Keratinocyte (primary cell): ENCODE measurements around the gene GPANK1. TPM values are rescaled to one million over a fixed set of nuclear protein-coding genes. Genes with fewer than 3 reads are reported as not detected.

Experiments used
- DNase-seq: peaks from one replicate; pipeline ENCODE4 v3.0.0-alpha.2; 2011; ENCODE audit warnings: low read depth, missing footprints, low spot score
- FAIRE-seq: peaks from 2 replicates; lab custom pipeline; 2011; peaks lifted over from hg19 to GRCh38; lab: Jason Lieb, UNC
- H2AFZ ChIP-seq: 2 replicates; pipeline ENCODE4 v1.6.0; 2012; ENCODE audit warnings: low read length, control low read depth, inconsistent platforms; ENCODE audit not compliant: control insufficient read depth
- H3K27ac ChIP-seq: 2 replicates; pipeline ENCODE4 v1.5.1; 2011; ENCODE audit warnings: low read length; ENCODE audit not compliant: control insufficient read depth, insufficient read depth
- H3K27me3 ChIP-seq: 3 replicates; pipeline ENCODE4 v1.6.0; 2011; ENCODE audit warnings: low read length; ENCODE audit not compliant: control insufficient read depth, insufficient read depth; ENCODE audit errors: extremely low read depth
- H3K36me3 ChIP-seq, 2 experiments: 2 replicates in 1 of 2; 3 replicates in 1 of 2; pipeline ENCODE4 v1.5.1; 2011; ENCODE audit warnings: low read length in 2 of 2, mild to moderate bottlenecking in 1 of 2; ENCODE audit not compliant: control insufficient read depth in 2 of 2, insufficient read depth in 2 of 2; ENCODE audit errors: extremely low read depth in 1 of 2
- H3K4me1 ChIP-seq: 3 replicates; pipeline ENCODE4 v1.5.1; 2011; ENCODE audit warnings: low read length; ENCODE audit not compliant: control insufficient read depth, insufficient read depth; ENCODE audit errors: extremely low read depth
- H3K4me2 ChIP-seq: 3 replicates; pipeline ENCODE4 v1.6.0; 2011; ENCODE audit warnings: low read depth, low read length; ENCODE audit not compliant: control insufficient read depth, insufficient read depth; ENCODE audit errors: extremely low read depth
- H3K4me3 ChIP-seq, 3 experiments: fragments of 200-600 bp in 1 of 3; sonication (generic) in 1 of 3; 2 replicates in 2 of 3; 3 replicates in 1 of 3; pipeline ENCODE4 v1.5.1; 2011 to 2016; ENCODE audit warnings: low read length in 3 of 3, mild to moderate bottlenecking in 3 of 3, control low read depth in 2 of 3, inconsistent platforms in 1 of 3, low read depth in 1 of 3, mixed read lengths in 1 of 3, mixed run types in 1 of 3, moderate library complexity in 1 of 3; ENCODE audit not compliant: control insufficient read depth in 2 of 3, insufficient read depth in 2 of 3; ENCODE audit errors: extremely low read depth in 1 of 3
- H3K79me2 ChIP-seq: 2 replicates; pipeline ENCODE4 v1.6.0; 2012; ENCODE audit warnings: low read length; ENCODE audit not compliant: control insufficient read depth, insufficient read depth
- H3K9ac ChIP-seq: 3 replicates; pipeline ENCODE4 v1.6.0; 2011; ENCODE audit warnings: low read length; ENCODE audit not compliant: control insufficient read depth, insufficient read depth; ENCODE audit errors: extremely low read depth
- H3K9me1 ChIP-seq: 3 replicates; pipeline ENCODE4 v1.6.0; 2011; ENCODE audit warnings: low read length; ENCODE audit not compliant: control insufficient read depth, insufficient read depth; ENCODE audit errors: extremely low read depth
- H3K9me3 ChIP-seq: 2 replicates; pipeline ENCODE4 v1.5.1; 2012; ENCODE audit warnings: low read depth, low read length; ENCODE audit not compliant: control insufficient read depth
- H4K20me1 ChIP-seq: 3 replicates; pipeline ENCODE4 v1.6.0; 2011; ENCODE audit warnings: low read length; ENCODE audit not compliant: control insufficient read depth, insufficient read depth; ENCODE audit errors: extremely low read depth
- EZH2 ChIP-seq: IDR thresholded peaks from one replicate; pipeline ENCODE4 v1.6.1; 2012; ENCODE audit warnings: inconsistent platforms, mild to moderate bottlenecking, low read length, moderate library complexity
- dilution Hi-C: fragments of 300-500 bp; cut with MboI; formaldehyde crosslinking; loops from one replicate; pipeline ENCODE4 v1.7.0; 2020; ENCODE audit warnings: low sequenced_read_pairs; ENCODE audit not compliant: extremely low pct_ligation_motif_present
- polyA plus RNA-seq, 5 experiments: library from polyadenylated mRNA; depleted of rRNA in 3 of 5; stranded (reverse) in 3 of 5; stranded (forward) in 1 of 5; unstranded in 1 of 5; fragments of >200 nt; gene quantifications; 1 replicate in 1 of 5; 2 replicates in 3 of 5; 3 replicates in 1 of 5; pipeline versions ENCODE4 v1.2.1 to v1.2.3, GENCODE V29; 2011 to 2012; ENCODE audit warnings: missing spikeins in 2 of 5, low read depth in 1 of 5, low replicate concordance in 1 of 5
- TF ChIP-seq, protein P1 (sequence below), 3 experiments: IDR thresholded peaks in 1 of 3; conservative IDR thresholded peaks in 1 of 3; optimal IDR thresholded peaks in 1 of 3; 2 replicates in 2 of 3; 3 replicates in 1 of 3; pipeline versions ENCODE3 to v1.5.1; 2011; ENCODE audit warnings: low read length in 3 of 3, mild to moderate bottlenecking in 3 of 3, moderate library complexity in 2 of 3, control low read depth in 1 of 3, inconsistent platforms in 1 of 3; ENCODE audit not compliant: insufficient read depth in 2 of 3; ENCODE audit errors: extremely low read depth in 1 of 3

Gene GPANK1
- polyA plus RNA-seq, 1 donor (not counting 4 experiments of a cell fraction or from before 2014, with no cell fraction given) = 10.0 TPM

DNA sequence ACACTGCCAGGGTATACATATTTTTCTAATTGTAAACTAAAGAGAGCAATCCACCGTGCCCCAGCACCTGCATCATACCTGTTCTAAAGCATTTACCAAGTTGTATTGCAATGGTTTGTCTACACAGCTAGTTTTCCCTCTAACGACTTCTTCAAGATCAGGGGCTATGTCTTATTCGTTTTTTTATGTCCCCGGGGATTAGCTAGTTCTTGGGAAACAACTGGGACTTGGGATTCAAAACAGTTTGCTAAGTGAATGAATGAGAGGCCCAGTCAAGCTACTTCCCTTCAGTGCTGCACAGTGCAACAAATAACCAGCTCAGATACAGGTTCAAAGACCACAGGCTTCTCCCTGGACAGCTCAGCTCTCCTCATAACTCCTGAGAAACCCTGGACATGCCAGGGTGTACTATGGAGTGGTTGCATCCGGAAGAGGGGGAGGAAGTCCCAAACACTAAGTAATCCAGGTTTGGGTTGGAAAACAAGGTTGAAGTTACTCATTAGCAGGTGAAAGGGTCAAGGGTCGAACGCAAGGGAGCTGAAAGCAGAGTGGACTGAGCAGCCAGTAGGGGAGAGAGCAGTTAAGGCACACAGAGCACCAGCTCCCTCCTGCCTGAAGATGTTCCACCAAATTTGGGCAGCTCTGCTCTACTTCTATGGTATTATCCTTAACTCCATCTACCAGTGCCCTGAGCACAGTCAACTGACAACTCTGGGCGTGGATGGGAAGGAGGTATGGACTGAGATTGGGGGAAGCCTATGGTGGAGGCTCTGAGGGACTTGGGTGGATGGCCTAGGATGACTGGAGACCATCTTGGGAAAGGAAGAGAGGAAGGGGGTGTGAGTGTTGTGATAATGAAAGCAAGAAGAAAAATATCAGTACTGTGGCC lies 9.2 kb downstream of the GPANK1 start, which contains the start of gene APOM:
Gene APOM (plus strand): TSS at position 546 of the 889 bp plus-strand sequence. CDS start 73 bp downstream, at position 619.
- no peak within 1 kb of the TSS for H2AFZ ChIP-seq
- peaks cover 49% of the 10 kb centered on the region for H3K79me2 ChIP-seq
- no peaks in the 10 kb centered on the region for H3K9me3 ChIP-seq
- TF ChIP-seq, protein P1, sequence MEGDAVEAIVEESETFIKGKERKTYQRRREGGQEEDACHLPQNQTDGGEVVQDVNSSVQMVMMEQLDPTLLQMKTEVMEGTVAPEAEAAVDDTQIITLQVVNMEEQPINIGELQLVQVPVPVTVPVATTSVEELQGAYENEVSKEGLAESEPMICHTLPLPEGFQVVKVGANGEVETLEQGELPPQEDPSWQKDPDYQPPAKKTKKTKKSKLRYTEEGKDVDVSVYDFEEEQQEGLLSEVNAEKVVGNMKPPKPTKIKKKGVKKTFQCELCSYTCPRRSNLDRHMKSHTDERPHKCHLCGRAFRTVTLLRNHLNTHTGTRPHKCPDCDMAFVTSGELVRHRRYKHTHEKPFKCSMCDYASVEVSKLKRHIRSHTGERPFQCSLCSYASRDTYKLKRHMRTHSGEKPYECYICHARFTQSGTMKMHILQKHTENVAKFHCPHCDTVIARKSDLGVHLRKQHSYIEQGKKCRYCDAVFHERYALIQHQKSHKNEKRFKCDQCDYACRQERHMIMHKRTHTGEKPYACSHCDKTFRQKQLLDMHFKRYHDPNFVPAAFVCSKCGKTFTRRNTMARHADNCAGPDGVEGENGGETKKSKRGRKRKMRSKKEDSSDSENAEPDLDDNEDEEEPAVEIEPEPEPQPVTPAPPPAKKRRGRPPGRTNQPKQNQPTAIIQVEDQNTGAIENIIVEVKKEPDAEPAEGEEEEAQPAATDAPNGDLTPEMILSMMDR (optimal IDR thresholded peaks at IDR 0.05 in 1 of 3, IDR thresholded peaks at IDR 0.05 in 1 of 3, conservative IDR thresholded peaks at IDR 0.05 in 1 of 3; ENCODE audit: extremely low read depth in 1 of 3, insufficient read depth in 2 of 3, low read length in 3 of 3) = no peak
- TF ChIP-seq EZH2 = no peak
- H3K4me3 ChIP-seq = no peak within 1 kb of the TSS
- peaks cover 7 to 10% of the 10 kb centered on the region in 2 experiments for H3K36me3 ChIP-seq
- H3K4me1 ChIP-seq = peaks cover 31% of the 10 kb centered on the region
- FAIRE-seq (no peak), DNase-seq (no peak)
- no peaks in the 10 kb centered on the region for H3K27me3 ChIP-seq
- no peak within 1 kb of the TSS for H3K27ac ChIP-seq
- no peak within 1 kb of the TSS for H3K9ac ChIP-seq
- no peaks in the 10 kb centered on the region for H3K9me1 ChIP-seq
- H4K20me1 ChIP-seq = no peaks in the 10 kb centered on the region
- dilution Hi-C loops = no loop called here
- no peak within 1 kb of the TSS for H3K4me2 ChIP-seq

DNA sequence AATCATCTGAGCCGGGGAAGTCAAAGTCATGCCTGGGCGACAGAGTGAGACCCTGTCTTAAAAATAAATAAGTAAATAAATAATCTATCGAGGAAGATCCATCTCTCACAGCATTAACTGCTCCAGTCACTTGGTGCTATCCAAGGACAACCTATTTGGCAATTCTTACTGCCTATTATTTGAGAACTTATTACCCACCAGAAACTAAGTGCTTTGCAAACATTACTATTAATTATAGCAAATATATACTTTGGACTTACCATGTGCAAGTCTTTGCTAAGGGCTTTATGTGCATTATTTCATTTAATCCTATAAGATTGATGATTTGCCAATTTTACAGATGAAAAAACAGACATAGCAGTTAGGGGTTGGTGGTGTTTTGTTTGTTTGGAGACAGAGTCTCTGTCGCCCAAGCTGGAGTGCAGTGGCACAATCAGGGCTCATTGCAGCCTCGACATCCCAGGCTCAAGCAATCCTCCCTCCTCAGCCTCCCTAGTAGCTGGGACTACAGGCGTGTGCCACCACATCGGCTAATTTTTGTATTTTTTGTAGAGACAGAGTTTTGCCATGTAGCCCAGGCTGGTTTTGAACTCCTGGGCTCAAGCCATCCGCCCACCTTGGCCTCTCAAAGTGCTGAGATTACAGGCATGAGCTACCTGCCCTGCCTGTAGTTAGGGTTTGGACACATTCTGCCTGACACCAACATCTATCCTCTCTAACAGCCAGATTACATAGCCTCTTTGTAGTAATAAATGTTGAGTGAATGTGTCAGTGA lies 10.0 kb downstream of the GPANK1 start:
- H4K20me1 ChIP-seq = no peaks in the 10 kb centered on the region
- H3K36me3 ChIP-seq = peaks cover 8 to 10% of the 10 kb centered on the region in 2 experiments
- no peak overlapping the region for H3K4me3 ChIP-seq
- H3K4me2 ChIP-seq = no peak overlapping the region
- H3K9me3 ChIP-seq = no peaks in the 10 kb centered on the region
- TF ChIP-seq, protein P1 (optimal IDR thresholded peaks at IDR 0.05 in 1 of 3, IDR thresholded peaks at IDR 0.05 in 1 of 3, conservative IDR thresholded peaks at IDR 0.05 in 1 of 3; ENCODE audit: extremely low read depth in 1 of 3, insufficient read depth in 2 of 3, low read length in 3 of 3) = no peak
- TF ChIP-seq EZH2 = no peak
- no peak overlapping the region for H3K9ac ChIP-seq
- H3K4me1 ChIP-seq = peaks cover 27% of the 10 kb centered on the region
- H3K27me3 ChIP-seq = no peaks in the 10 kb centered on the region
- dilution Hi-C loops = no loop called here
- no peaks in the 10 kb centered on the region for H3K9me1 ChIP-seq
- no peak for FAIRE-seq
- H3K79me2 ChIP-seq = peaks cover 50% of the 10 kb centered on the region
- no peak overlapping the region for H2AFZ ChIP-seq
- H3K27ac ChIP-seq = no peak overlapping the region
- DNase-seq = no peak
